Measurements from ENCODE around the gene SKAP2. TPM values are rescaled to one million over a fixed set of nuclear protein-coding genes. Genes with fewer than 3 reads are reported as not detected.

The SKAP2 gene
- total RNA-seq, 1 experiment from 2014 or later, result 9.6 TPM

DNA sequence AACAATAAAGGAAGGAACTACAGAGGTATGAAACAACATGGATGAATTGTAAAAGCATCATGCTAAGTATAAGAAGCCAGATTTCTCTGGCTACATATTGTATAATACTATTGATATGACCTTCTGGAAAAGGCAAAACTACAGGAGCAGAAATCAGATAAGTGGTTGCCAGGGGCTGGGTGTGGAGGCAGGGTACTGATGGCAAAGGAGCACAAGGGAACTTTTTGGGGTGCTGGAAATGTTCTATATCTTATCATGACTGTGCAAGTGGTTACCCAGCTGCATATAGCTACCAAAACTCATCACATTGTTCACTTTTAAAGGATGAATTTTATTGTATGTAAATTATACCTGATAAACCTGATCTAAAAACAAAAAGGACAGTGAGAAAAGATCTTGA, 72.4 kb downstream of the SKAP2 start:
- no peaks in the 10 kb centered on the region for H3F3A ChIP-seq (ENCODE audit: low read length, unreplicated experiment)
- no peak overlapping the region for H2AFZ ChIP-seq (ENCODE audit: low read length)
- H3K4me1 ChIP-seq (ENCODE audit: insufficient read depth, low read length), result no peaks in the 10 kb centered on the region
- no peak for DNase-seq
- intact Hi-C loops (cut with micrococcal nuclease), result no loop called here
- no peaks in the 10 kb centered on the region for H3K9me3 ChIP-seq (ENCODE audit: low read length)
- no peak overlapping the region for H3K27ac ChIP-seq (ENCODE audit: low read length)
- ATAC-seq, result no peak
- H3K9ac ChIP-seq (ENCODE audit: low read length), result no peak overlapping the region
- no TSS peak for BruUV-seq (replicated peaks)
- no peak overlapping the region for H3K4me3 ChIP-seq (ENCODE audit: low read length)
- H3K79me2 ChIP-seq (ENCODE audit: low read length), result no peaks in the 10 kb centered on the region
- no peaks in the 10 kb centered on the region for H3K27me3 ChIP-seq (ENCODE audit: low read length)
- POLR2A ChIA-PET (ENCODE audit: unreplicated experiment), result no interaction called here
- H3K4me2 ChIP-seq (ENCODE audit: low read length), result no peak overlapping the region
- H3K36me3 ChIP-seq (ENCODE audit: low read depth, low read length), result no peaks in the 10 kb centered on the region
- no peaks in the 10 kb centered on the region for H3K9me2 ChIP-seq (replicated peaks; ENCODE audit: low read length)
- TF ChIP-seq EZH2 (IDR thresholded peaks at IDR 0.05; ENCODE audit: low read length, unreplicated experiment) (no peak), EZH2phosphoT487 (IDR thresholded peaks at IDR 0.05; ENCODE audit: borderline replicate concordance, low read length) (no peak)
- TF ChIP-seq, protein P1, sequence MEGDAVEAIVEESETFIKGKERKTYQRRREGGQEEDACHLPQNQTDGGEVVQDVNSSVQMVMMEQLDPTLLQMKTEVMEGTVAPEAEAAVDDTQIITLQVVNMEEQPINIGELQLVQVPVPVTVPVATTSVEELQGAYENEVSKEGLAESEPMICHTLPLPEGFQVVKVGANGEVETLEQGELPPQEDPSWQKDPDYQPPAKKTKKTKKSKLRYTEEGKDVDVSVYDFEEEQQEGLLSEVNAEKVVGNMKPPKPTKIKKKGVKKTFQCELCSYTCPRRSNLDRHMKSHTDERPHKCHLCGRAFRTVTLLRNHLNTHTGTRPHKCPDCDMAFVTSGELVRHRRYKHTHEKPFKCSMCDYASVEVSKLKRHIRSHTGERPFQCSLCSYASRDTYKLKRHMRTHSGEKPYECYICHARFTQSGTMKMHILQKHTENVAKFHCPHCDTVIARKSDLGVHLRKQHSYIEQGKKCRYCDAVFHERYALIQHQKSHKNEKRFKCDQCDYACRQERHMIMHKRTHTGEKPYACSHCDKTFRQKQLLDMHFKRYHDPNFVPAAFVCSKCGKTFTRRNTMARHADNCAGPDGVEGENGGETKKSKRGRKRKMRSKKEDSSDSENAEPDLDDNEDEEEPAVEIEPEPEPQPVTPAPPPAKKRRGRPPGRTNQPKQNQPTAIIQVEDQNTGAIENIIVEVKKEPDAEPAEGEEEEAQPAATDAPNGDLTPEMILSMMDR (conservative IDR thresholded peaks at IDR 0.05; ENCODE audit: low read depth, low read length), result no peak
- CTCF ChIA-PET, result no interaction called here
- H4K20me1 ChIP-seq (ENCODE audit: low read length), result no peaks in the 10 kb centered on the region

DNA sequence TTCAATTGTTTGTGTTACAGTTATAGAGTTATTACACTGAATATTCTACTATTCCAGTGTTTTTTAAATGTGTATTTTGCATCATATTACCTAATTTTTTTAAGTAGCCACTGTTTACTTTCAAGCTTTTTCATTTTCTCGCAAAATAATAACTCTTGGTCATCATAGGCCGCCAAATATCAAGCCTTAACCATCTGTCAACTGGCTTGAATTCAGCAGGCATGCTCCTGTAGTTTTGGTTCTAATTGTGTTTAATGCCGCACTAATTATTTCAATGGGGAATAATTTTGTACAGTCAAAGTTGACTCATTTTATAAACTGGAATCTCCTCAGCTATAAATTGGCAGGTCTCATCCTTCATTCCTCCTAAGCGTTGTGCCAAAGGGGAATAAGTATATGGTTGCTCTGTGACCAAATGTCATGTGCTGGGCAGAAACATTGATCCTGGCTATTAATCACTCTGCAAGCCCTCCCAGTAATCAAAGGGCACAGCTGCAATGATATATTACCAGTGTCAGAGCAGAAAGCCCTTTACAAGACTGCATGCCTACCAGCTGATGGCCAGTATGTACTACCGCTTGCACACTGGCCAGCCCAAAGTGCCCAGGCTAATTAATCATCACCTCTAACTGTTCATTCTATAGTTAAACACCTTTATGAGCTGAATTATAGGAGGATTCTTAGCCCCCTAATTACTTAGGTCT, 74.8 kb downstream of the SKAP2 start:
- Histone ChIP-seq H3K9me2 (replicated peaks; ENCODE audit: low read length) (no peaks in the 10 kb centered on the region), H3K27me3 (ENCODE audit: low read length) (no peaks in the 10 kb centered on the region), H4K20me1 (ENCODE audit: low read length) (no peaks in the 10 kb centered on the region), H3K27ac (ENCODE audit: low read length) (no peak overlapping the region), H3K36me3 (ENCODE audit: low read depth, low read length) (no peaks in the 10 kb centered on the region), H3K9ac (ENCODE audit: low read length) (no peak overlapping the region), H3F3A (ENCODE audit: low read length, unreplicated experiment) (no peaks in the 10 kb centered on the region), H3K79me2 (ENCODE audit: low read length) (no peaks in the 10 kb centered on the region), H3K4me1 (ENCODE audit: insufficient read depth, low read length) (no peaks in the 10 kb centered on the region), H2AFZ (ENCODE audit: low read length) (no peak overlapping the region), H3K4me2 (ENCODE audit: low read length) (no peak overlapping the region), H3K9me3 (ENCODE audit: low read length) (no peaks in the 10 kb centered on the region), H3K4me3 (ENCODE audit: low read length) (no peak overlapping the region)
- POLR2A ChIA-PET (ENCODE audit: unreplicated experiment), result no interaction called here
- CTCF ChIA-PET, result no interaction called here
- no peak for DNase-seq
- peak; percentile 27 for ATAC-seq
- intact Hi-C loops (cut with micrococcal nuclease), result no loop called here
- no TSS peak for BruUV-seq (replicated peaks)
- TF ChIP-seq EZH2phosphoT487 (IDR thresholded peaks at IDR 0.05; ENCODE audit: borderline replicate concordance, low read length) (no peak), EZH2 (IDR thresholded peaks at IDR 0.05; ENCODE audit: low read length, unreplicated experiment) (no peak)
- TF ChIP-seq, protein P1 (conservative IDR thresholded peaks at IDR 0.05; ENCODE audit: low read depth, low read length), result no peak

DNA sequence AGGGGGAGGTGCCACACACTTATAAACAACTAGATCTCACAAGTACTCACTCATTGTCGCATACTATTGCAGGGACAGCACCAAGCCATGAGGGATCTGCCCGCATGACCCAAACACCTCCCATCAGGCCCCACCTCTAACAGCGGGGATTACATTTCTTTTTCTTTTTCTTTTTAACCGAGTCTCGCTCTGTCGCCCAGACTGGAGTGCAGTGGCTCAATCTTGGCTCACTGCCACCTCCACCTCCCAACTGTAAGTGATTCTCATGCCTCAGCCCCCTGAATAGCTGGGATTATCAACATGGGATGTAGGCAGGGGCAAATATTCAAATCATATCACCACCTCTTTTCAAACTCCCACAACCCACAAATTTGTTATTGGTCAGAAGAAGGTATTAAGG, 76.7 kb downstream of the SKAP2 start:
- no peak overlapping the region for H3K4me2 ChIP-seq (ENCODE audit: low read length)
- DNase-seq (no peak), ATAC-seq (no peak)
- no peak overlapping the region for H3K9ac ChIP-seq (ENCODE audit: low read length)
- intact Hi-C loops (cut with micrococcal nuclease), result no loop called here
- no peaks in the 10 kb centered on the region for H3F3A ChIP-seq (ENCODE audit: low read length, unreplicated experiment)
- TF ChIP-seq, protein P1 (conservative IDR thresholded peaks at IDR 0.05; ENCODE audit: low read depth, low read length), result no peak
- TF ChIP-seq EZH2phosphoT487 (IDR thresholded peaks at IDR 0.05; ENCODE audit: borderline replicate concordance, low read length), result no peak
- no peak for TF ChIP-seq EZH2 (IDR thresholded peaks at IDR 0.05; ENCODE audit: low read length, unreplicated experiment)
- no peak overlapping the region for H2AFZ ChIP-seq (ENCODE audit: low read length)
- no peaks in the 10 kb centered on the region for H3K36me3 ChIP-seq (ENCODE audit: low read depth, low read length)
- H4K20me1 ChIP-seq (ENCODE audit: low read length), result no peaks in the 10 kb centered on the region
- H3K9me2 ChIP-seq (replicated peaks; ENCODE audit: low read length), result no peaks in the 10 kb centered on the region
- no peaks in the 10 kb centered on the region for H3K27me3 ChIP-seq (ENCODE audit: low read length)
- POLR2A ChIA-PET (ENCODE audit: unreplicated experiment), result interaction anchor here (0.7 kb wide), 1 partner anchor 274 kb away, joined by 3 read pairs; no protein-coding TSS in a partner anchor
- no peak overlapping the region for H3K4me3 ChIP-seq (ENCODE audit: low read length)
- no TSS peak for BruUV-seq (replicated peaks)
- H3K4me1 ChIP-seq (ENCODE audit: insufficient read depth, low read length), result no peaks in the 10 kb centered on the region
- H3K79me2 ChIP-seq (ENCODE audit: low read length), result no peaks in the 10 kb centered on the region
- no peaks in the 10 kb centered on the region for H3K9me3 ChIP-seq (ENCODE audit: low read length)
- CTCF ChIA-PET, result no interaction called here
- H3K27ac ChIP-seq (ENCODE audit: low read length), result no peak overlapping the region
